ENCODE results near the gene C4BPB.
"Not testable (repeated sequence)": the region's sequence is repeated elsewhere in the genome, so short reads cannot be mapped to it uniquely, and the experiment has no call there.

The C4BPB gene

GRCh38 chr1:207088701-207089626 lies at the start of gene C4BPB:
C4BPB (plus strand) TSS chr1:207088860; CDS start chr1:207089532, 672 bp downstream.
- no peak for FAIRE-seq

GRCh38 chr1:207039380-207040180 lies 49.1 kb upstream of the C4BPB start:
- no peak for FAIRE-seq

- FAIRE-seq, result no peak
These were observed 48.5 kb upstream of the C4BPB start for GRCh38 chr1:207040181-207040533.

- not testable (repeated sequence) for FAIRE-seq
These were observed 47.3 kb upstream of the C4BPB start for GRCh38 chr1:207041397-207041796.

- no peak for FAIRE-seq
These were observed 43.2 kb upstream of the C4BPB start for GRCh38 chr1:207045453-207045852.

GRCh38 chr1:207047505-207047904 lies 41.2 kb upstream of the C4BPB start:
- no peak for FAIRE-seq

- FAIRE-seq, result no peak
These were observed 40.6 kb upstream of the C4BPB start for GRCh38 chr1:207048041-207048440.

GRCh38 chr1:207049054-207049453 lies 39.6 kb upstream of the C4BPB start:
- FAIRE-seq, result no peak

- no peak for FAIRE-seq
These were observed 39.1 kb upstream of the C4BPB start for GRCh38 chr1:207049514-207049913.

- FAIRE-seq, result peak; percentile 73
These were observed 38.7 kb upstream of the C4BPB start for GRCh38 chr1:207049974-207050391.

- FAIRE-seq, result peak; percentile 48
These were observed 38.0 kb upstream of the C4BPB start for GRCh38 chr1:207050480-207051190.

GRCh38 chr1:207051191-207051943 lies 37.3 kb upstream of the C4BPB start, which contains the start of gene YOD1:
YOD1 (minus strand) TSS chr1:207051208; CDS start chr1:207051030, 178 bp downstream.
- no peak for FAIRE-seq

GRCh38 chr1:207052911-207053769 lies 35.5 kb upstream of the C4BPB start, which contains the start of gene PFKFB2:
PFKFB2 (plus strand) TSS chr1:207053275; CDS start chr1:207054718, 1,443 bp downstream.
- FAIRE-seq, result peak; percentile 99

- FAIRE-seq, result no peak
These were observed 34.2 kb upstream of the C4BPB start for GRCh38 chr1:207054491-207054890.

GRCh38 chr1:207055386-207056001 lies 33.2 kb upstream of the C4BPB start:
- FAIRE-seq, result no peak

GRCh38 chr1:207056673-207057072 lies 32.0 kb upstream of the C4BPB start:
- no peak for FAIRE-seq

GRCh38 chr1:207058252-207058651 lies 30.4 kb upstream of the C4BPB start:
- FAIRE-seq, result no peak

GRCh38 chr1:207058878-207059867 lies 29.5 kb upstream of the C4BPB start:
- FAIRE-seq, result no peak

- no peak for FAIRE-seq
These were observed 28.8 kb upstream of the C4BPB start for GRCh38 chr1:207059881-207060280.

Data from G401.6 (cell line).